GM23338 (cell line): ENCODE measurements around the gene VOPP1.

Source experiments
- CREB1 ChIP-seq: fragments of 250-450 bp; sonication (Bioruptor Pico); IDR thresholded peaks from 2 replicates; pipeline ENCODE4 v1.5.0; 2020; ENCODE audit warnings: low read depth, mild to moderate bottlenecking, moderate library complexity
- EZH2 ChIP-seq: fragments of 200-600 bp; sonication (generic); IDR thresholded peaks from one replicate; pipeline ENCODE4 v1.8.0; 2017; ENCODE audit warnings: antibody characterized with exemption, mild to moderate bottlenecking, low read depth; ENCODE audit not compliant: unreplicated experiment
- EZH2phosphoT487 ChIP-seq: fragments of 200-600 bp; sonication (generic); IDR thresholded peaks from one replicate; pipeline ENCODE4 v1.8.1; 2018; ENCODE audit warnings: antibody characterized with exemption; ENCODE audit not compliant: unreplicated experiment
- JUNB ChIP-seq: IDR thresholded peaks from one replicate; pipeline ENCODE4 v1.6.1; 2016; ENCODE audit warnings: antibody characterized with exemption; ENCODE audit not compliant: unreplicated experiment
- NANOG ChIP-seq: IDR thresholded peaks from 2 replicates; pipeline ENCODE4 v1.6.1; 2016; ENCODE audit warnings: antibody characterized with exemption, borderline replicate concordance
- POLR2AphosphoS5 ChIP-seq: IDR thresholded peaks from 2 replicates; pipeline ENCODE4 v1.6.1; 2016; ENCODE audit warnings: antibody characterized with exemption, low read depth
- TF ChIP-seq, protein P1 (sequence below): IDR thresholded peaks from 2 replicates; pipeline ENCODE4 v1.6.1; 2016; ENCODE audit warnings: antibody characterized with exemption
- TF ChIP-seq, protein P2 (sequence below), 2 experiments: fragments of 200-600 bp in 1 of 2; sonication (generic) in 1 of 2; conservative IDR thresholded peaks; 2 replicates each; pipeline versions ENCODE4 v1.5.1 to v1.6.1; 2016 to 2017; ENCODE audit warnings: antibody characterized with exemption in 2 of 2, low read depth in 2 of 2, mild to moderate bottlenecking in 2 of 2, moderate library complexity in 1 of 2
- TF ChIP-seq, protein P3 (sequence below): IDR thresholded peaks from one replicate; pipeline ENCODE4 v1.6.1; 2018; ENCODE audit warnings: antibody characterized with exemption; ENCODE audit not compliant: unreplicated experiment

DNA sequence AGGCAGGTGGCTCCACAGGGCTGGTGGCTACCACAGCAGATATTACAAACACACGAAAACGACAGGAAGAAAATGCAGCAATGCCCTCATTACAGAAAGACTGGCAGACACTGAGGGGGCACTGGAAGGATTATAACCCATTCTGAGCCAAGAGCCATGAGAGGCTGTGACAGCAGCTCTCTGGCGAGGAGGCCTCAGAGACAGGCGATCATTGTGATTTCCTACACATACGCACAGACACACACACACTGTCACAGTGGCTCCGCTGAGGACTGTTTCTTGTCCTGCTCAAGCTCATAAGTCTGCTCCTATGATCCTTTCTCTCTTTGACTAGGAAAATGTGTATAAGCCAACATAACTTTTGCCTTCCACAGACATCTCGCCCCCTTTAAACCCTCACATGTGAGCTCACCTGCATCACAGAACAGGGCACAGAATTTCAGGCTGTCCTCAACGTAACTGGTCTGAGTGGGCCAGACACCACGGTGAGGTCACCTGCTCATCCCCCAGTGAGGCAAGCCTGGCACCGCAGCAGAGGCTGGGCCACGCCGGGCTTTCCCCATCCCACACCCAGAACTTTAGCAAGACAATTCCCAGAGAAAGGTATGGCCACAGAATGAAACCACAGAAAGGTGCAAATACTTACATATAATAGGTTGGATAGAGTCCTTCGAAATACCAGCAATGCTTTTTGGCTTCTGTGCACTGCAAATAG lies 51.7 kb downstream of the VOPP1 start:
- TF ChIP-seq, protein P1, sequence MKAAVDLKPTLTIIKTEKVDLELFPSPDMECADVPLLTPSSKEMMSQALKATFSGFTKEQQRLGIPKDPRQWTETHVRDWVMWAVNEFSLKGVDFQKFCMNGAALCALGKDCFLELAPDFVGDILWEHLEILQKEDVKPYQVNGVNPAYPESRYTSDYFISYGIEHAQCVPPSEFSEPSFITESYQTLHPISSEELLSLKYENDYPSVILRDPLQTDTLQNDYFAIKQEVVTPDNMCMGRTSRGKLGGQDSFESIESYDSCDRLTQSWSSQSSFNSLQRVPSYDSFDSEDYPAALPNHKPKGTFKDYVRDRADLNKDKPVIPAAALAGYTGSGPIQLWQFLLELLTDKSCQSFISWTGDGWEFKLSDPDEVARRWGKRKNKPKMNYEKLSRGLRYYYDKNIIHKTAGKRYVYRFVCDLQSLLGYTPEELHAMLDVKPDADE = no peak
- TF ChIP-seq POLR2AphosphoS5 (no peak), EZH2 (no peak), EZH2phosphoT487 (no peak), CREB1 (CRISPR knock-in tag) (no peak), NANOG (no peak), JUNB (no peak)
- TF ChIP-seq, protein P2, sequence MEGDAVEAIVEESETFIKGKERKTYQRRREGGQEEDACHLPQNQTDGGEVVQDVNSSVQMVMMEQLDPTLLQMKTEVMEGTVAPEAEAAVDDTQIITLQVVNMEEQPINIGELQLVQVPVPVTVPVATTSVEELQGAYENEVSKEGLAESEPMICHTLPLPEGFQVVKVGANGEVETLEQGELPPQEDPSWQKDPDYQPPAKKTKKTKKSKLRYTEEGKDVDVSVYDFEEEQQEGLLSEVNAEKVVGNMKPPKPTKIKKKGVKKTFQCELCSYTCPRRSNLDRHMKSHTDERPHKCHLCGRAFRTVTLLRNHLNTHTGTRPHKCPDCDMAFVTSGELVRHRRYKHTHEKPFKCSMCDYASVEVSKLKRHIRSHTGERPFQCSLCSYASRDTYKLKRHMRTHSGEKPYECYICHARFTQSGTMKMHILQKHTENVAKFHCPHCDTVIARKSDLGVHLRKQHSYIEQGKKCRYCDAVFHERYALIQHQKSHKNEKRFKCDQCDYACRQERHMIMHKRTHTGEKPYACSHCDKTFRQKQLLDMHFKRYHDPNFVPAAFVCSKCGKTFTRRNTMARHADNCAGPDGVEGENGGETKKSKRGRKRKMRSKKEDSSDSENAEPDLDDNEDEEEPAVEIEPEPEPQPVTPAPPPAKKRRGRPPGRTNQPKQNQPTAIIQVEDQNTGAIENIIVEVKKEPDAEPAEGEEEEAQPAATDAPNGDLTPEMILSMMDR (conservative IDR thresholded peaks at IDR 0.05; ENCODE audit: low read depth in 2 of 2) = no peak
- TF ChIP-seq, protein P3, sequence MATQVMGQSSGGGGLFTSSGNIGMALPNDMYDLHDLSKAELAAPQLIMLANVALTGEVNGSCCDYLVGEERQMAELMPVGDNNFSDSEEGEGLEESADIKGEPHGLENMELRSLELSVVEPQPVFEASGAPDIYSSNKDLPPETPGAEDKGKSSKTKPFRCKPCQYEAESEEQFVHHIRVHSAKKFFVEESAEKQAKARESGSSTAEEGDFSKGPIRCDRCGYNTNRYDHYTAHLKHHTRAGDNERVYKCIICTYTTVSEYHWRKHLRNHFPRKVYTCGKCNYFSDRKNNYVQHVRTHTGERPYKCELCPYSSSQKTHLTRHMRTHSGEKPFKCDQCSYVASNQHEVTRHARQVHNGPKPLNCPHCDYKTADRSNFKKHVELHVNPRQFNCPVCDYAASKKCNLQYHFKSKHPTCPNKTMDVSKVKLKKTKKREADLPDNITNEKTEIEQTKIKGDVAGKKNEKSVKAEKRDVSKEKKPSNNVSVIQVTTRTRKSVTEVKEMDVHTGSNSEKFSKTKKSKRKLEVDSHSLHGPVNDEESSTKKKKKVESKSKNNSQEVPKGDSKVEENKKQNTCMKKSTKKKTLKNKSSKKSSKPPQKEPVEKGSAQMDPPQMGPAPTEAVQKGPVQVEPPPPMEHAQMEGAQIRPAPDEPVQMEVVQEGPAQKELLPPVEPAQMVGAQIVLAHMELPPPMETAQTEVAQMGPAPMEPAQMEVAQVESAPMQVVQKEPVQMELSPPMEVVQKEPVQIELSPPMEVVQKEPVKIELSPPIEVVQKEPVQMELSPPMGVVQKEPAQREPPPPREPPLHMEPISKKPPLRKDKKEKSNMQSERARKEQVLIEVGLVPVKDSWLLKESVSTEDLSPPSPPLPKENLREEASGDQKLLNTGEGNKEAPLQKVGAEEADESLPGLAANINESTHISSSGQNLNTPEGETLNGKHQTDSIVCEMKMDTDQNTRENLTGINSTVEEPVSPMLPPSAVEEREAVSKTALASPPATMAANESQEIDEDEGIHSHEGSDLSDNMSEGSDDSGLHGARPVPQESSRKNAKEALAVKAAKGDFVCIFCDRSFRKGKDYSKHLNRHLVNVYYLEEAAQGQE = no peak
